ENCODE measurements around the gene TTC22.

DNA sequence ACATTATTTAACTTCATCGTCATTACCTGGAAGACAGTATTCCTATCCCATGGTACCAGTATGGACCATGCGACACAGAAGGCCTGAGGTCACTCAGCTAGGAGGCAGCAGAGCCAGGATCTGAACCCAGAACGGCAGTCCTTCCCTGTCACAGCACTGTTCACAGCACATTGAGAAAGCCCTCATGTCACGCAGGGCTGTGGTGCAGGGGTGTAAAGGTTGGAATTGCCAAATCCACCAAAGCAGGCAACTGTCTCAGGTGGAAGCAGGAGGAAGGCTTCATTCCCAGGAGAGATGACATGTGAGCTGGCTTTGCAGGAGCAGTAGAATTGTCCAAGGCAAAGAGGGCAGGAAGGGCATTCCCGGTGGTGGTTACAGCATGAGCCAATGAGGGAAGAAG, 9.9 kb upstream of the TTC22 start:
- TF ChIP-seq SMC3 (IDR thresholded peaks at IDR 0.05) (no peak), ZFP36 (IDR thresholded peaks at IDR 0.05; ENCODE audit: borderline replicate concordance, partially characterized antibody) (no peak), GATA3 (IDR thresholded peaks at IDR 0.05; ENCODE audit: borderline replicate concordance) (no peak), JUN (IDR thresholded peaks at IDR 0.05) (no peak), ZSCAN20 (CRISPR knock-in tag; IDR thresholded peaks at IDR 0.05) (no peak), RFX5 (IDR thresholded peaks at IDR 0.05) (no peak), RAD21 (conservative IDR thresholded peaks at IDR 0.05 in 1 of 2, IDR thresholded peaks at IDR 0.05 in 1 of 2) (no peak)
- TF ChIP-seq, protein P1, sequence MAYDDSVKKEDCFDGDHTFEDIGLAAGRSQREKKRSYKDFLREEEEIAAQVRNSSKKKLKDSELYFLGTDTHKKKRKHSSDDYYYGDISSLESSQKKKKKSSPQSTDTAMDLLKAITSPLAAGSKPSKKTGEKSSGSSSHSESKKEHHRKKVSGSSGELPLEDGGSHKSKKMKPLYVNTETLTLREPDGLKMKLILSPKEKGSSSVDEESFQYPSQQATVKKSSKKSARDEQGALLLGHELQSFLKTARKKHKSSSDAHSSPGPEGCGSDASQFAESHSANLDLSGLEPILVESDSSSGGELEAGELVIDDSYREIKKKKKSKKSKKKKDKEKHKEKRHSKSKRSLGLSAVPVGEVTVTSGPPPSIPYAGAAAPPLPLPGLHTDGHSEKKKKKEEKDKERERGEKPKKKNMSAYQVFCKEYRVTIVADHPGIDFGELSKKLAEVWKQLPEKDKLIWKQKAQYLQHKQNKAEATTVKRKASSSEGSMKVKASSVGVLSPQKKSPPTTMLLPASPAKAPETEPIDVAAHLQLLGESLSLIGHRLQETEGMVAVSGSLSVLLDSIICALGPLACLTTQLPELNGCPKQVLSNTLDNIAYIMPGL (CRISPR knock-in tag; IDR thresholded peaks at IDR 0.05; ENCODE audit: borderline replicate concordance) = no peak
- TF ChIP-seq, protein P2, sequence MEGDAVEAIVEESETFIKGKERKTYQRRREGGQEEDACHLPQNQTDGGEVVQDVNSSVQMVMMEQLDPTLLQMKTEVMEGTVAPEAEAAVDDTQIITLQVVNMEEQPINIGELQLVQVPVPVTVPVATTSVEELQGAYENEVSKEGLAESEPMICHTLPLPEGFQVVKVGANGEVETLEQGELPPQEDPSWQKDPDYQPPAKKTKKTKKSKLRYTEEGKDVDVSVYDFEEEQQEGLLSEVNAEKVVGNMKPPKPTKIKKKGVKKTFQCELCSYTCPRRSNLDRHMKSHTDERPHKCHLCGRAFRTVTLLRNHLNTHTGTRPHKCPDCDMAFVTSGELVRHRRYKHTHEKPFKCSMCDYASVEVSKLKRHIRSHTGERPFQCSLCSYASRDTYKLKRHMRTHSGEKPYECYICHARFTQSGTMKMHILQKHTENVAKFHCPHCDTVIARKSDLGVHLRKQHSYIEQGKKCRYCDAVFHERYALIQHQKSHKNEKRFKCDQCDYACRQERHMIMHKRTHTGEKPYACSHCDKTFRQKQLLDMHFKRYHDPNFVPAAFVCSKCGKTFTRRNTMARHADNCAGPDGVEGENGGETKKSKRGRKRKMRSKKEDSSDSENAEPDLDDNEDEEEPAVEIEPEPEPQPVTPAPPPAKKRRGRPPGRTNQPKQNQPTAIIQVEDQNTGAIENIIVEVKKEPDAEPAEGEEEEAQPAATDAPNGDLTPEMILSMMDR (IDR thresholded peaks at IDR 0.05) = no peak

All from A549 (cell line).